IMR-90 (cell line): ENCODE results near the gene OSBPL2. TPM values are rescaled to one million over a fixed set of nuclear protein-coding genes. Genes with fewer than 3 reads are reported as not detected.

Source experiments
- ATAC-seq: fragments of 200-7000 bp; cut with Tn5 transposase; 2 replicates; pipeline ENCODE4 v1.9.1; 2020; ENCODE audit warnings: low read depth, mild to moderate bottlenecking, moderate library complexity
- BruUV-seq: library from RNA; stranded (reverse); fragments of 400-500 nt; replicated peaks from 2 replicates; lab custom pipeline; 2021; lab: Mats Ljungman, UMichigan
- CTCF ChIA-PET: fragments of 300-600 bp; formaldehyde crosslinking; extraction: SDS; loops from one replicate; lab custom pipeline; 2021; ENCODE audit warnings: antibody characterized with exemption; lab: Yijun Ruan, JAX
- POLR2A ChIA-PET: fragments of 300-600 bp; sonication (Branson Sonifier 250); formaldehyde crosslinking; loops from one replicate; lab custom pipeline; 2022; ENCODE audit warnings: antibody characterized with exemption; ENCODE audit not compliant: unreplicated experiment; lab: Charles Lee
- DNase-seq: peaks from one replicate; pipeline ENCODE4 v3.0.0; 2013
- H2AFZ ChIP-seq: replicated peaks from 2 replicates; pipeline ENCODE3; 2013; ENCODE audit warnings: low read length, mild to moderate bottlenecking; ENCODE audit not compliant: poor library complexity
- H2AK5ac ChIP-seq: 2 replicates; pipeline ENCODE4 v1.6.1; 2013; ENCODE audit warnings: low read depth, low read length, inconsistent platforms
- H2AK9ac ChIP-seq: replicated peaks from 2 replicates; pipeline ENCODE3; 2013; ENCODE audit warnings: mild to moderate bottlenecking, low read depth, low read length, moderate library complexity; ENCODE audit not compliant: poor library complexity
- H2BK120ac ChIP-seq: 2 replicates; pipeline ENCODE4 v1.6.1; 2013; ENCODE audit warnings: low read depth, low read length, inconsistent platforms
- H2BK15ac ChIP-seq: 3 replicates; pipeline ENCODE4 v1.6.1; 2013; ENCODE audit warnings: low read depth, low read length, inconsistent platforms
- H2BK20ac ChIP-seq: 2 replicates; pipeline ENCODE4 v1.6.1; 2013; ENCODE audit warnings: low read depth, mild to moderate bottlenecking, inconsistent platforms, low read length, moderate library complexity
- H2BK5ac ChIP-seq: 2 replicates; pipeline ENCODE4 v1.6.1; 2013; ENCODE audit warnings: mild to moderate bottlenecking, low read depth, low read length, inconsistent platforms; ENCODE audit not compliant: poor library complexity, severe bottlenecking
- H3K14ac ChIP-seq: replicated peaks from 2 replicates; pipeline ENCODE4 v1.6.1; 2013; ENCODE audit warnings: low read depth, low read length, inconsistent platforms
- H3K18ac ChIP-seq: 2 replicates; pipeline ENCODE4 v1.6.1; 2013; ENCODE audit warnings: low read depth, low read length, control low read depth
- H3K23ac ChIP-seq: 2 replicates; pipeline ENCODE4 v1.6.1; 2013; ENCODE audit warnings: low read depth, low read length, inconsistent platforms
- H3K27ac ChIP-seq: 2 replicates; pipeline ENCODE4 v1.5.1; 2013; ENCODE audit warnings: mild to moderate bottlenecking, control low read depth, low read length; ENCODE audit not compliant: insufficient read depth
- H3K27me3 ChIP-seq: 2 replicates; pipeline ENCODE4 v1.6.1; 2013; ENCODE audit warnings: low read length; ENCODE audit not compliant: control insufficient read depth, insufficient read depth
- H3K36me3 ChIP-seq: 2 replicates; pipeline ENCODE4 v1.6.1; 2013; ENCODE audit warnings: low read length, mixed read lengths; ENCODE audit not compliant: control insufficient read depth, insufficient read depth
- H3K4ac ChIP-seq: 2 replicates; pipeline ENCODE4 v1.6.1; 2013; ENCODE audit warnings: low read depth, low read length, inconsistent platforms
- H3K4me1 ChIP-seq: 2 replicates; pipeline ENCODE4 v1.6.1; 2013; ENCODE audit warnings: low read length, mixed read lengths; ENCODE audit not compliant: control insufficient read depth, insufficient read depth
- H3K4me2 ChIP-seq: 2 replicates; pipeline ENCODE4 v1.6.1; 2013; ENCODE audit warnings: low read depth, mild to moderate bottlenecking, control low read depth, low read length, moderate library complexity
- H3K4me3 ChIP-seq: 2 replicates; pipeline ENCODE4 v1.5.1; 2013; ENCODE audit warnings: low read depth, mild to moderate bottlenecking, control low read depth, low read length, moderate library complexity; ENCODE audit not compliant: insufficient read depth
- H3K56ac ChIP-seq: 2 replicates; pipeline ENCODE4 v1.6.1; 2013; ENCODE audit warnings: low read length, inconsistent platforms; ENCODE audit not compliant: insufficient read depth; ENCODE audit errors: extremely low read depth
- H3K79me1 ChIP-seq, 2 experiments: 2 replicates each; pipeline ENCODE4 v1.6.1; 2013; ENCODE audit warnings: low read length in 2 of 2, inconsistent platforms in 1 of 2, low read depth in 1 of 2
- H3K9ac ChIP-seq: 2 replicates; pipeline ENCODE4 v1.6.1; 2013; ENCODE audit warnings: low read depth, low read length, control low read depth
- H3K9me1 ChIP-seq: 2 replicates; pipeline ENCODE4 v1.6.1; 2013; ENCODE audit warnings: low read length, inconsistent platforms; ENCODE audit not compliant: insufficient read depth
- H3K9me3 ChIP-seq: 2 replicates; pipeline ENCODE4 v1.6.1; 2013; ENCODE audit warnings: low read length; ENCODE audit not compliant: control insufficient read depth, insufficient read depth
- H4K20me1 ChIP-seq: 2 replicates; pipeline ENCODE4 v1.6.1; 2013; ENCODE audit warnings: low read length, inconsistent platforms; ENCODE audit not compliant: insufficient read depth
- H4K5ac ChIP-seq: 2 replicates; pipeline ENCODE4 v1.6.1; 2013; ENCODE audit warnings: mild to moderate bottlenecking, low read depth, low read length, control low read depth
- H4K8ac ChIP-seq, 2 experiments: 2 replicates each; pipeline ENCODE4 v1.6.1; 2013; ENCODE audit warnings: low read depth in 2 of 2, low read length in 2 of 2, control low read depth in 1 of 2, inconsistent platforms in 1 of 2
- H4K91ac ChIP-seq: 2 replicates; pipeline ENCODE4 v1.6.1; 2013; ENCODE audit warnings: low read depth, low read length, inconsistent platforms; ENCODE audit not compliant: insufficient read depth
- BHLHE40 ChIP-seq: fragments of 150-350 bp; IDR thresholded peaks from 2 replicates; pipeline ENCODE4 v1.6.1; 2016; ENCODE audit warnings: mild to moderate bottlenecking, low read depth, low read length
- CEBPB ChIP-seq: IDR thresholded peaks from 2 replicates; pipeline ENCODE4 v1.6.1; 2012; ENCODE audit warnings: low read depth, low read length, improper control_type of control experiment
- CHD1 ChIP-seq: IDR thresholded peaks from 2 replicates; pipeline ENCODE4 v1.6.1; 2012; ENCODE audit warnings: low read depth, low read length, improper control_type of control experiment
- FOS ChIP-seq: fragments of 150-350 bp; IDR thresholded peaks from 2 replicates; pipeline ENCODE4 v1.6.1; 2016; ENCODE audit warnings: low read depth, low read length
- MAFK ChIP-seq: IDR thresholded peaks from 2 replicates; pipeline ENCODE4 v1.6.1; 2012; ENCODE audit warnings: low read depth, low read length, improper control_type of control experiment
- MAZ ChIP-seq: IDR thresholded peaks from 2 replicates; pipeline ENCODE4 v1.6.1; 2012; ENCODE audit warnings: low read depth, mild to moderate bottlenecking, low read length, improper control_type of control experiment, moderate library complexity, borderline replicate concordance
- MXI1 ChIP-seq: IDR thresholded peaks from 2 replicates; pipeline ENCODE4 v1.6.1; 2012; ENCODE audit warnings: low read depth, mild to moderate bottlenecking, low read length, moderate library complexity, borderline replicate concordance
- NFE2L2 ChIP-seq: fragments of 150-350 bp; IDR thresholded peaks from 2 replicates; pipeline ENCODE4 v1.6.1; 2016; ENCODE audit warnings: low read depth, mild to moderate bottlenecking, low read length
- POLR2A ChIP-seq: IDR thresholded peaks from 2 replicates; pipeline ENCODE4 v1.6.1; 2012; ENCODE audit warnings: mild to moderate bottlenecking, low read depth, low read length
- RAD21 ChIP-seq: IDR thresholded peaks from 2 replicates; pipeline ENCODE4 v1.6.1; 2012; ENCODE audit warnings: low read length, improper control_type of control experiment
- RCOR1 ChIP-seq: IDR thresholded peaks from 2 replicates; pipeline ENCODE4 v1.6.1; 2012; ENCODE audit warnings: mild to moderate bottlenecking, low read length, improper control_type of control experiment; ENCODE audit not compliant: insufficient replicate concordance
- RFX5 ChIP-seq: IDR thresholded peaks from 2 replicates; pipeline ENCODE4 v1.8.0; 2012; ENCODE audit warnings: low read depth, mild to moderate bottlenecking, low read length, moderate library complexity
- SMC3 ChIP-seq: fragments of 150-350 bp; IDR thresholded peaks from 2 replicates; pipeline ENCODE4 v1.6.1; 2016; ENCODE audit warnings: low read depth, mild to moderate bottlenecking, antibody characterized with exemption, low read length, moderate library complexity
- WGBS, 2 experiments: methylation state at CpG; one replicate each; pipeline versions ENCODE4 v1.1.5 to v1.1.7; 2013; ENCODE audit warnings: missing lambda C conversion rate in 2 of 2; ENCODE audit not compliant: insufficient read length in 1 of 2; ENCODE audit errors: extremely low coverage in 2 of 2; 5-methylcytosine and 5-hydroxymethylcytosine counted together
- dilution Hi-C: fragments of 300-500 bp; cut with HindIII; formaldehyde crosslinking; loops from one replicate; pipeline ENCODE4 v1.14.3; 2018; ENCODE audit warnings: low sequenced_read_pairs; ENCODE audit not compliant: unreplicated experiment
- in situ Hi-C: fragments of 300-500 bp; cut with MboI; formaldehyde crosslinking; loops from 3 replicates; pipeline ENCODE4 v1.14.3; 2019; ENCODE audit warnings: low sequenced_read_pairs, inconsistent platforms, mixed read lengths
- intact Hi-C: fragments of 100-400 bp; cut with micrococcal nuclease; formaldehyde crosslinking; loops from 2 replicates; pipeline ENCODE4 v1.10.0; 2022
- polyA plus RNA-seq, 3 experiments: library from polyadenylated mRNA; depleted of rRNA; stranded (reverse); fragments of >200 nt; gene quantifications; 2 replicates each; pipeline ENCODE4 v1.2.3, GENCODE V29; 2012; ENCODE audit warnings: low replicate concordance in 1 of 3
- total RNA-seq: library from RNA; depleted of rRNA; stranded (reverse); fragments of >200 nt; gene quantifications from 2 replicates; pipeline ENCODE4 v1.2.3, GENCODE V29; 2012
- TF ChIP-seq, protein P1 (sequence below): conservative IDR thresholded peaks from 2 replicates; pipeline ENCODE4 v1.5.1; 2012; ENCODE audit warnings: mild to moderate bottlenecking, low read depth, low read length, improper control_type of control experiment
- TF ChIP-seq, protein P2 (sequence below): fragments of 150-350 bp; IDR thresholded peaks from 2 replicates; pipeline ENCODE4 v1.6.1; 2016; ENCODE audit warnings: low read depth, mild to moderate bottlenecking, low read length, moderate library complexity, borderline replicate concordance
- TF ChIP-seq, protein P3 (sequence below): fragments of 150-350 bp; IDR thresholded peaks from 2 replicates; pipeline ENCODE4 v1.6.1; 2017; ENCODE audit warnings: mild to moderate bottlenecking, antibody characterized with exemption, low read length, low read depth

OSBPL2 gene
- total and polyA plus RNA-seq, 2 of the 4 experiments (the other 2 are of a cell fraction) = 19.3 to 27.6 TPM

DNA sequence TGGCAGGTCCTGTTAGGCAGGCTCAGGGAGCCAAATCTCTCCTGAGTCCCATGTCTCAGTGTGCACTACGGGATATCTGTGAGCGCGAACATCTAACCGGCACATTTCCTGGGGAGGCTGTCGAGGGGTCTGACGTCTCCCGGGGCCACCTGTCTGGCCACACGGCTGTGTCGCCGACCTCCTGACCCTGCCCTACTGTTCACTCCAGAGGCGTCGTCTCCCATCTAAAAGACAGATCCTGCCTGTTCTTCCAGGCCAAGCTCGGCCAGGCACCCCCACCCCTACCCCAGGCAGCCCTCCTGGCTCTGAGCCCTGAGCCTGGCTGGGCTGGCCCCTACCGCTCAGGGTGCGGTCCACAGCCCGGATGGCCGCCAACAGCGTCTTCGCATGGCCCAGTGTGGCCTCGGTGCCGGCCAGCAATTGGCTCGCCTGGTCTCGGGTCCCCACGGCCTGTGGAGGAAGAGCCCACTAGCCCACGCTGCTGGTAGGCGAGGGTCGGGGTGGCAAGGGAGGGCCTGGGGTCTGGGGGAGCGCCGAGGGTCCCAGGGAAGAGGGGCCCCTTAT is 81.1 kb downstream of the OSBPL2 start:
- H2BK15ac ChIP-seq = no peak overlapping the region
- no peak overlapping the region for H3K14ac ChIP-seq
- TF ChIP-seq CHD1 (no peak), POLR2A (no peak), RAD21 (no peak), FOS (no peak), RCOR1 (no peak), RFX5 (no peak), MXI1 (no peak), MAZ (no peak), MAFK (no peak), CEBPB (no peak), BHLHE40 (no peak), NFE2L2 (no peak), SMC3 (no peak)
- TF ChIP-seq, protein P1, sequence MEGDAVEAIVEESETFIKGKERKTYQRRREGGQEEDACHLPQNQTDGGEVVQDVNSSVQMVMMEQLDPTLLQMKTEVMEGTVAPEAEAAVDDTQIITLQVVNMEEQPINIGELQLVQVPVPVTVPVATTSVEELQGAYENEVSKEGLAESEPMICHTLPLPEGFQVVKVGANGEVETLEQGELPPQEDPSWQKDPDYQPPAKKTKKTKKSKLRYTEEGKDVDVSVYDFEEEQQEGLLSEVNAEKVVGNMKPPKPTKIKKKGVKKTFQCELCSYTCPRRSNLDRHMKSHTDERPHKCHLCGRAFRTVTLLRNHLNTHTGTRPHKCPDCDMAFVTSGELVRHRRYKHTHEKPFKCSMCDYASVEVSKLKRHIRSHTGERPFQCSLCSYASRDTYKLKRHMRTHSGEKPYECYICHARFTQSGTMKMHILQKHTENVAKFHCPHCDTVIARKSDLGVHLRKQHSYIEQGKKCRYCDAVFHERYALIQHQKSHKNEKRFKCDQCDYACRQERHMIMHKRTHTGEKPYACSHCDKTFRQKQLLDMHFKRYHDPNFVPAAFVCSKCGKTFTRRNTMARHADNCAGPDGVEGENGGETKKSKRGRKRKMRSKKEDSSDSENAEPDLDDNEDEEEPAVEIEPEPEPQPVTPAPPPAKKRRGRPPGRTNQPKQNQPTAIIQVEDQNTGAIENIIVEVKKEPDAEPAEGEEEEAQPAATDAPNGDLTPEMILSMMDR = no peak
- TF ChIP-seq, protein P2, sequence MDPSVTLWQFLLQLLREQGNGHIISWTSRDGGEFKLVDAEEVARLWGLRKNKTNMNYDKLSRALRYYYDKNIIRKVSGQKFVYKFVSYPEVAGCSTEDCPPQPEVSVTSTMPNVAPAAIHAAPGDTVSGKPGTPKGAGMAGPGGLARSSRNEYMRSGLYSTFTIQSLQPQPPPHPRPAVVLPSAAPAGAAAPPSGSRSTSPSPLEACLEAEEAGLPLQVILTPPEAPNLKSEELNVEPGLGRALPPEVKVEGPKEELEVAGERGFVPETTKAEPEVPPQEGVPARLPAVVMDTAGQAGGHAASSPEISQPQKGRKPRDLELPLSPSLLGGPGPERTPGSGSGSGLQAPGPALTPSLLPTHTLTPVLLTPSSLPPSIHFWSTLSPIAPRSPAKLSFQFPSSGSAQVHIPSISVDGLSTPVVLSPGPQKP = no peak
- TF ChIP-seq, protein P3, sequence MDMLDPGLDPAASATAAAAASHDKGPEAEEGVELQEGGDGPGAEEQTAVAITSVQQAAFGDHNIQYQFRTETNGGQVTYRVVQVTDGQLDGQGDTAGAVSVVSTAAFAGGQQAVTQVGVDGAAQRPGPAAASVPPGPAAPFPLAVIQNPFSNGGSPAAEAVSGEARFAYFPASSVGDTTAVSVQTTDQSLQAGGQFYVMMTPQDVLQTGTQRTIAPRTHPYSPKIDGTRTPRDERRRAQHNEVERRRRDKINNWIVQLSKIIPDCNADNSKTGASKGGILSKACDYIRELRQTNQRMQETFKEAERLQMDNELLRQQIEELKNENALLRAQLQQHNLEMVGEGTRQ = no peak
- H4K20me1 ChIP-seq = no peaks in the 10 kb centered on the region
- no peak overlapping the region for H4K91ac ChIP-seq
- ChIA-PET POLR2A (no interaction called here), CTCF (no interaction called here)
- H3K9me1 ChIP-seq = no peaks in the 10 kb centered on the region
- H3K9ac ChIP-seq = no peak overlapping the region
- H2AK5ac ChIP-seq = no peak overlapping the region
- no peak overlapping the region for H4K5ac ChIP-seq
- H2AFZ ChIP-seq = no peak overlapping the region
- no peak overlapping the region for H4K8ac ChIP-seq
- intact Hi-C loops = no loop called here
- no peak overlapping the region for H3K27ac ChIP-seq
- dilution Hi-C loops = no loop called here
- H3K4me1 ChIP-seq = no peaks in the 10 kb centered on the region
- DNase-seq (no peak), ATAC-seq (no peak)
- H2BK20ac ChIP-seq = no peak overlapping the region
- no peaks in the 10 kb centered on the region for H3K79me1 ChIP-seq
- no peak overlapping the region for H2AK9ac ChIP-seq
- in situ Hi-C loops = no loop called here
- peaks cover 46% of the 10 kb centered on the region; the same call in 1 of the 2 replicates for H3K36me3 ChIP-seq
- H3K18ac ChIP-seq = no peak overlapping the region
- no TSS peak for BruUV-seq
- no peaks in the 10 kb centered on the region for H3K27me3 ChIP-seq
- no peaks in the 10 kb centered on the region for H3K9me3 ChIP-seq
- no peak overlapping the region for H2BK120ac ChIP-seq
- H3K56ac ChIP-seq = no peak overlapping the region
- no peak overlapping the region for H3K4me2 ChIP-seq
- H2BK5ac ChIP-seq = no peak overlapping the region
- no peak overlapping the region for H3K23ac ChIP-seq
- 91% methylated on average over 17 of the region's 29 CpGs; no CpG with 5 or more reads in 1 of the 2 experiments for WGBS, 2 experiments
- no peak overlapping the region for H3K4ac ChIP-seq
- no peak overlapping the region for H3K4me3 ChIP-seq
